ENCODE results near the gene ECE2. TPM values are rescaled to one million over a fixed set of nuclear protein-coding genes. Genes with fewer than 3 reads are reported as not detected.

The ECE2 gene
- total RNA-seq, 2 experiments from 2014 or later: not detected

GRCh38 chr3:184314700-184315542, 39.1 kb downstream of the ECE2 start:
- H3K36me3 ChIP-seq (ENCODE audit: insufficient read depth, low read length): peaks cover 27% of the 10 kb centered on the region
- CTCF ChIA-PET: no interaction called here
- peaks cover 34% of the 10 kb centered on the region for H3K36me3 Mint-ChIP-seq (ENCODE audit: low read depth)

DNA sequence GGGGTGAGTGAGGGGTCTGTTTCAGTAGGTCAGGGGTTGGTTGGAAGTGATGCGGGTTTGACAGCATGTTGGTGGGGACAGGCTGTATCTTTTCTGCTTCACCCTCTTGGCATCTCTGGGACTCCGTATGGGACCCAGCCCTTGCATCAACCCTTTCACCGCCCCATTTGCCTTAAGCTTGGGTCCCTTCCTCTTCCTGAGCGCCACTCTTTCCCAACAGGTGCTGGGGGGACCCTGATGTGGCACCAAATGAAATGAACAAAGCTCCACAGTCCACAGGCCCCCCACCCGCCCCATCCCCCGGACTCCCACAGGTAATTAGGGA, 39.7 kb downstream of the ECE2 start:
- peaks cover 32% of the 10 kb centered on the region for H3K36me3 ChIP-seq (ENCODE audit: insufficient read depth, low read length)
- intact Hi-C loops (cut with DNase I, micrococcal nuclease): loop anchor here in 1 of 2 experiments (5.0 kb wide), 2 partner anchors 128 to 298 kb away; partner anchors contain the start of genes ABCC5 and ABCF3
- Mint-ChIP-seq H3K9me3 (no peaks in the 10 kb centered on the region), H3K27ac (peak overlapping the region; percentile 95), H3K4me3 (peak overlapping the region; percentile 94), H3K27me3 (no peaks in the 10 kb centered on the region), H3K36me3 (ENCODE audit: low read depth) (peaks cover 38% of the 10 kb centered on the region), H3K4me1 (ENCODE audit: low read depth) (peaks cover 27% of the 10 kb centered on the region)
- POLR2A ChIA-PET: interaction anchor here (0.8 to 1.4 kb wide), 7 partner anchors 10 to 502 kb away, joined by 3 to 5 read pairs (median 3); partner anchors contain the start of genes ABCF3, EIF2B5 and FAM131A
- ATAC-seq (ENCODE audit: poor library complexity) (peak; percentile 11), DNase-seq (no peak)
- H3K9me3 ChIP-seq (ENCODE audit: control insufficient read depth in 1 of 2, insufficient read depth in 1 of 2, low read length in 2 of 2): no peaks in the 10 kb centered on the region
- peak overlapping the region; percentile 77 for H3K4me3 ChIP-seq (ENCODE audit: low read length)
- H3K27ac ChIP-seq (ENCODE audit: low read depth in 1 of 2, low read length in 2 of 2): peak overlapping the region; percentile 84 to 95
- CTCF ChIA-PET: no interaction called here
- H3K4me1 ChIP-seq (ENCODE audit: insufficient read depth, low read length): peaks cover 47% of the 10 kb centered on the region
- H3K27me3 ChIP-seq (ENCODE audit: control insufficient read depth in 1 of 2, insufficient read depth in 2 of 2, low read length in 2 of 2): no peaks in the 10 kb centered on the region
- TF ChIP-seq, protein P1, sequence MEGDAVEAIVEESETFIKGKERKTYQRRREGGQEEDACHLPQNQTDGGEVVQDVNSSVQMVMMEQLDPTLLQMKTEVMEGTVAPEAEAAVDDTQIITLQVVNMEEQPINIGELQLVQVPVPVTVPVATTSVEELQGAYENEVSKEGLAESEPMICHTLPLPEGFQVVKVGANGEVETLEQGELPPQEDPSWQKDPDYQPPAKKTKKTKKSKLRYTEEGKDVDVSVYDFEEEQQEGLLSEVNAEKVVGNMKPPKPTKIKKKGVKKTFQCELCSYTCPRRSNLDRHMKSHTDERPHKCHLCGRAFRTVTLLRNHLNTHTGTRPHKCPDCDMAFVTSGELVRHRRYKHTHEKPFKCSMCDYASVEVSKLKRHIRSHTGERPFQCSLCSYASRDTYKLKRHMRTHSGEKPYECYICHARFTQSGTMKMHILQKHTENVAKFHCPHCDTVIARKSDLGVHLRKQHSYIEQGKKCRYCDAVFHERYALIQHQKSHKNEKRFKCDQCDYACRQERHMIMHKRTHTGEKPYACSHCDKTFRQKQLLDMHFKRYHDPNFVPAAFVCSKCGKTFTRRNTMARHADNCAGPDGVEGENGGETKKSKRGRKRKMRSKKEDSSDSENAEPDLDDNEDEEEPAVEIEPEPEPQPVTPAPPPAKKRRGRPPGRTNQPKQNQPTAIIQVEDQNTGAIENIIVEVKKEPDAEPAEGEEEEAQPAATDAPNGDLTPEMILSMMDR (IDR thresholded peaks at IDR 0.05): no peak

More at GRCh38 chr3:184314700-184315542, 39.1 kb downstream of the ECE2 start:
- H3K4me1 Mint-ChIP-seq (ENCODE audit: low read depth): peaks cover 27% of the 10 kb centered on the region
- H3K4me3 Mint-ChIP-seq: peak overlapping the region; percentile 94
- peak; percentile 37 to 87 (median 66) for DNase-seq
- peak overlapping the region; percentile 77 for H3K4me3 ChIP-seq (ENCODE audit: low read length)
- peaks cover 43% of the 10 kb centered on the region for H3K4me1 ChIP-seq (ENCODE audit: insufficient read depth, low read length)
- TF ChIP-seq, protein P1 (IDR thresholded peaks at IDR 0.05): no peak
- H3K27ac ChIP-seq (ENCODE audit: low read depth in 1 of 2, low read length in 2 of 2): peak overlapping the region; percentile 84 to 95
- intact Hi-C loops (cut with DNase I, micrococcal nuclease): loop anchor here (1.0 to 5.0 kb wide), 4 partner anchors 16 to 298 kb away; partner anchors contain the start of genes PSMD2 (in 2 of the 2), ABCC5 (in 1 of the 2) and ABCF3 (in 1 of the 2)
- ATAC-seq (ENCODE audit: poor library complexity): peak; percentile 58
- H3K27me3 ChIP-seq (ENCODE audit: control insufficient read depth in 1 of 2, insufficient read depth in 2 of 2, low read length in 2 of 2): no peaks in the 10 kb centered on the region
- H3K27ac Mint-ChIP-seq: peak overlapping the region; percentile 95
- H3K9me3 Mint-ChIP-seq: no peaks in the 10 kb centered on the region
- H3K9me3 ChIP-seq (ENCODE audit: control insufficient read depth in 1 of 2, insufficient read depth in 1 of 2, low read length in 2 of 2): no peaks in the 10 kb centered on the region
- no peaks in the 10 kb centered on the region for H3K27me3 Mint-ChIP-seq
- POLR2A ChIA-PET: interaction anchor here (0.8 to 1.3 kb wide), 5 partner anchors 11 to 502 kb away, joined by 3 to 4 read pairs (median 3); partner anchors contain the start of gene FAM131A

- ATAC-seq (ENCODE audit: poor library complexity) (no peak), DNase-seq (peak in 2 of 14 experiments; percentile 17 to 50)
- no peaks in the 10 kb centered on the region for H3K27me3 Mint-ChIP-seq
- H3K27ac Mint-ChIP-seq: peak overlapping the region; percentile 95
- no peaks in the 10 kb centered on the region for H3K9me3 Mint-ChIP-seq
- Histone ChIP-seq H3K9me3 (ENCODE audit: control insufficient read depth in 1 of 2, insufficient read depth in 1 of 2, low read length in 2 of 2) (no peaks in the 10 kb centered on the region), H3K4me3 (ENCODE audit: low read length) (peak overlapping the region; percentile 77), H3K4me1 (ENCODE audit: insufficient read depth, low read length) (peaks cover 47% of the 10 kb centered on the region), H3K27ac (ENCODE audit: low read depth in 1 of 2, low read length in 2 of 2) (peak overlapping the region; percentile 84 to 95), H3K27me3 (ENCODE audit: control insufficient read depth in 1 of 2, insufficient read depth in 2 of 2, low read length in 2 of 2) (no peaks in the 10 kb centered on the region), H3K36me3 (ENCODE audit: insufficient read depth, low read length) (peaks cover 38% of the 10 kb centered on the region)
- ChIA-PET CTCF (no interaction called here), POLR2A (interaction anchor here (0.9 to 1.4 kb wide), 7 partner anchors 10 to 501 kb away, joined by 3 to 5 read pairs (median 3); partner anchors contain the start of genes ABCF3 and EIF2B5)
- TF ChIP-seq, protein P1 (IDR thresholded peaks at IDR 0.05): no peak
- H3K36me3 Mint-ChIP-seq (ENCODE audit: low read depth): peaks cover 44% of the 10 kb centered on the region
- H3K4me1 Mint-ChIP-seq (ENCODE audit: low read depth): peaks cover 31% of the 10 kb centered on the region
- intact Hi-C loops (cut with DNase I, micrococcal nuclease): loop anchor here in 1 of 2 experiments (5.0 kb wide), 2 partner anchors 129 to 299 kb away; partner anchors contain the start of genes ABCC5 and ABCF3
- peak overlapping the region; percentile 94 for H3K4me3 Mint-ChIP-seq
Observed at GRCh38 chr3:184315871-184316661, 40.2 kb downstream of the ECE2 start.
